Neuron (in vitro differentiated cells): ENCODE results near the gene HMX2.

Experiments used
- H2AFZ ChIP-seq: one replicate; pipeline ENCODE4 v1.6.1; 2013; ENCODE audit warnings: low read depth, mild to moderate bottlenecking, inconsistent platforms, low read length, moderate library complexity
- H3K27me3 ChIP-seq: one replicate; pipeline ENCODE4 v1.6.1; 2013; ENCODE audit warnings: low read length; ENCODE audit not compliant: insufficient read depth
- H3K36me3 ChIP-seq: one replicate; pipeline ENCODE4 v1.6.1; 2013; ENCODE audit warnings: low read length; ENCODE audit not compliant: insufficient read depth
- H3K4me1 ChIP-seq: one replicate; pipeline ENCODE4 v1.6.1; 2013; ENCODE audit warnings: low read length; ENCODE audit not compliant: insufficient read depth
- H3K4me3 ChIP-seq: 2 replicates; pipeline ENCODE4 v1.5.1; 2013; ENCODE audit warnings: mild to moderate bottlenecking, low read length, moderate library complexity
- H3K9me3 ChIP-seq: one replicate; pipeline ENCODE4 v1.6.1; 2013; ENCODE audit warnings: low read length

HMX2 gene

DNA sequence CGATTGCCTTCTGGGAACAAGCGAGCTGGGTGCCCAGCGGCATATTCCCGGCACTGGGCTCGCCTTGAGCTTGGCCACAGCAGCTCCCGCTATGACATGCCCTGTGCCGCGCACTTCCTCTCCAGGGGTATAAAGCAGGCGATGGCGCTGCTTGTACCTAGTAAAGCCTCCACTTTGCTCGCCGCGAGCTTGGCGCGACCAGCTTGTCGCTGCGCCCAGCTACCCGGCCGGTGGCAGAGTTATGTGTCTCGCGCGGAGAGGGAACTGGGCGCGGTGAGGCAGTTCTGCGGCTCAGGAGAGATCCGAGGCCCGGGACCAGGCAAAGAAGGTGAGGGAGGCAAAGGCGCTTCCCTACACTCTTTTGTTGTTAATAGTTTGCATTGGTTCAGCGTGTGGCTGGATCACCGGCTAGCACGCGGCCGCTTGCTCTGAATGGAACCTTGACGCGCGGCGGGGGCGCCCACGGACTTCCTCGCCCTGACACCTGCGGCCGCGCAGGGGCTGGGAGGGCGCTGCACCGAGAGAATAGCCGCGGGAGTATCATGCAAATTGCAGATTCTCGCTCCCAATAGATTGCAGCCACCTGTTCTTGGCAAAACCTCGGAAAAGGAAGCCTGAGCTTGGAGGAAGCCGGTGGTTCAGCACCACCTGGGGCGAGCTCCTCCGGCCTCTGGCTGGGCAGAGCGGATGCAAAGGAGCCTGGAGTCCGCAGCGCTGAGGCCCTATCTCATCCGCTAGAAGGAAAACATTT, 3.2 kb downstream of the HMX2 start:
- Histone ChIP-seq H3K4me3 (peak overlapping the region; percentile 15), H3K9me3 (no peaks in the 10 kb centered on the region), H3K4me1 (peaks cover 36% of the 10 kb centered on the region), H2AFZ (peak overlapping the region; percentile 71), H3K27me3 (peaks cover 71% of the 10 kb centered on the region), H3K36me3 (peaks cover 12% of the 10 kb centered on the region)

- Histone ChIP-seq H3K4me3 (no peak overlapping the region), H3K27me3 (peaks cover 67% of the 10 kb centered on the region), H3K4me1 (peaks cover 41% of the 10 kb centered on the region), H2AFZ (no peak overlapping the region), H3K36me3 (peaks cover 18% of the 10 kb centered on the region), H3K9me3 (no peaks in the 10 kb centered on the region)
Observed at GRCh38 chr10:123151737-123152135, 3.8 kb downstream of the HMX2 start.

DNA sequence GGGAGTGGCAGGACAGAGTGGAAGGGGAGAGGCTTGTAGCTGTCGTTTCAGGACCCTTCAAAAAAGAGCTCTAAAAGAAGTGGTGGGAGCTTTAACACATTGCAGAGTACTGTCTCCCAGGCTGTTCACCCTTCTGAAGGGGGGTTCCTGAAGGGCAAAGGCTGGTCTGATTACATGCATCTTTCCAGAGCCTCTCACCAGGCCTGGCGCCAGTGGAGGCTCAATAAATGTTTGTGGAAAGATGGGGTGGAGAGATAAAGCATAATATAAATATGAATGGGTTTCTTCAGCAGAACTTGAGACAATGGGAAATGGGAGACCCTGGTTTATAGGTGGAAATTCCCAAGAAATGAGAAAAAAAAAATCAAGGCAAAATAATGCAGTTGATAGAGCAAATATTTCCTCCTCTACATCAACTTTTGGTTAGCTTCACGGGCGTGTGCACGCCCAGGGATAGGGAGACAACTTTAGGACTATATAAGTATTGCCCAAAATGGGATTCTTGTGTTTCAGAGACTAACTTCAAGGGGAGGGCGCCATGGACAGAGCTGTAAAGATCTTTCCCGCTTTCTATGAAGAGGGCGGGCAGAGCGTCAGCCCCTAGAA, 5.7 kb downstream of the HMX2 start:
- Histone ChIP-seq H2AFZ (peak overlapping the region; percentile 31), H3K27me3 (peaks cover 48% of the 10 kb centered on the region), H3K4me3 (no peak overlapping the region), H3K36me3 (peaks cover 35% of the 10 kb centered on the region), H3K9me3 (no peaks in the 10 kb centered on the region), H3K4me1 (peaks cover 51% of the 10 kb centered on the region)

DNA sequence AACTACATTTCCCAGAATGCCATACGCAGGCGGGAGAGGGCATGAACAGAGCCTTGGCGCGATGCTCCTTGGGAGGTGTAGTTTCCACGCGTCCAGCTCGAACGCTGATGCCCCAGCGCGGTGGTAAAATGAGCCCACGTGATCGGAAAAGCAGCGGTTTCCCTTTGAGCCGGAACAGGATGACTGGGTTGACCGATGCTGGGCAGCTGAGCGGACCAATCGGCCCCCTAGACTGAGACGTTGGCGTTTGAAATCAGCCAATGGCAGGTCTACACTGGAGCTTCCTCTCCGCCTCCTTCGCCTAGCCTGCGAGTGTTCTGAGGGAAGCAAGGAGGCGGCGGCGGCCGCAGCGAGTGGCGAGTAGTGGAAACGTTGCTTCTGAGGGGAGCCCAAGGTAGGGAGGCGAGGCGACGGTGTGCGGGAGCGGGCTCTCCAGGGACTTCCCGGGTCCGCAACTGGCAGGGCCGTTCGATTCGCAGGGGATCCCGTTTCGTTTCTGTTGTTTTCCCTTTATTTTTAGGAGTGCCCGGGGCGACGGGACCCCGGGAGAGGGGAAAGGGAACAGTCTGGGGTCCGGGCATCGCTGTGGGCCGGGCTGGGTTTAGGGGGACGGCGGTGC, 6.3 kb downstream of the HMX2 start, which contains the start of gene BUB3:
Gene BUB3 (plus strand): TSS at position 311 of the 619 bp plus-strand sequence. CDS start 516 bp downstream, outside the sequence.
- peaks cover 38% of the 10 kb centered on the region for H3K36me3 ChIP-seq
- peak within 1 kb of the TSS; percentile 57 for H2AFZ ChIP-seq
- H3K4me1 ChIP-seq: peaks cover 51% of the 10 kb centered on the region
- no peaks in the 10 kb centered on the region for H3K9me3 ChIP-seq
- H3K4me3 ChIP-seq: peak within 1 kb of the TSS; percentile 95
- peaks cover 42% of the 10 kb centered on the region for H3K27me3 ChIP-seq

DNA sequence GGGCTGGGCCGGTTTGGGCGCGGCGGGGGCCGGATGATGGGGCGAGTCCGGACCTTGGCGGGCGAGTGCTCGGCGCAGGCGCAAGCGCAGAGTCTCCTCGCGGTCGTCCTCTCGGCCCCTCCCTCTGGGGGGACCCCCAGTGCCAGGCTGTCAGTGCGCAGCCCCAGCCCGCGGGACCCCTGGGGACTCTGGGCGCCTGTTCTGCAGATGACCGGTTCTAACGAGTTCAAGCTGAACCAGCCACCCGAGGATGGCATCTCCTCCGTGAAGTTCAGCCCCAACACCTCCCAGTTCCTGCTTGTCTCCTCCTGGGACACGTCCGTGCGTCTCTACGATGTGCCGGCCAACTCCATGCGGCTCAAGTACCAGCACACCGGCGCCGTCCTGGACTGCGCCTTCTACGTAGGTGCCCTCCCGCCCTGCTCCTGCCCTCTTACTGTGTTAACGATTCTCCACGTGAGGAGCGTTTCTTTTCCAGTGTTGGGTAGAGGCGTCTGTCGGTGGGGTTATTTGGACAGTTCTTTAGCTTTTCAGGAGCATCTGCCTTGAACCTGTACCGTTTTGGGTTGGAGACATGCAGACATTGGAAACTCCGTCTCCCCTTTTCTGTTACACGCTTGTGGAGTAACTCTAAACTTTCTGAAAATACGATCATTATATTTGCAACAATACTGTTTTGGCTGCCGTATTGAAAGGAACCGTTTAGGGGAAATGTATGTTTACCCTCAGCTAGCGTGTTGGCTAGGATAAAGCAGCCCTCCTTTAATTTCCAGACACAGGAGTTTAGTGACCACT, 7.0 kb downstream of the HMX2 start:
- peaks cover 47% of the 10 kb centered on the region for H3K4me1 ChIP-seq
- peaks cover 43% of the 10 kb centered on the region for H3K36me3 ChIP-seq
- H3K27me3 ChIP-seq: peaks cover 35% of the 10 kb centered on the region
- H2AFZ ChIP-seq: peak overlapping the region; percentile 57
- H3K9me3 ChIP-seq: no peaks in the 10 kb centered on the region
- H3K4me3 ChIP-seq: peak overlapping the region; percentile 95

DNA sequence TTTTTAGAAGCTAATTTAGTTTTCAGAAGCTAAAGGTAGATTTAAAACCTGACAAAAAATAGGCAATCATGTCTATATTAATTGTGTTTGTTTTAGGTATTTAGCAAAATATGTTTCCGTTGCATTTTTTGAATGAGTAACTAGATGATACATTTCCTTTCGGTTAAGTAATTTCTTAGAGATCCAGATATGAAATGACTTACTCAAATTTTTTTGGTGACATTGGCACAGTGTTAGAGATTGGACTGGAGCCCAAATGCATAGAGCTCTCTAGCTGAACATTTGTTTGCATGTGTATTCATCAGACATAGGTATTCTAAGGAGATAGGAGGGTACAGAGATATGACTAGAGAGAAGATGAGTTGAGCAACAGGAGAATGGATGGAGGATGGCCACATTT, 8.1 kb downstream of the HMX2 start:
- peaks cover 36% of the 10 kb centered on the region for H3K4me1 ChIP-seq
- H3K36me3 ChIP-seq: peaks cover 54% of the 10 kb centered on the region
- H3K4me3 ChIP-seq: peak overlapping the region; percentile 95
- H3K9me3 ChIP-seq: no peaks in the 10 kb centered on the region
- H3K27me3 ChIP-seq: peaks cover 23% of the 10 kb centered on the region
- no peak overlapping the region for H2AFZ ChIP-seq

- Histone ChIP-seq H2AFZ (no peak overlapping the region), H3K27me3 (peaks cover 12% of the 10 kb centered on the region), H3K9me3 (no peaks in the 10 kb centered on the region), H3K4me3 (no peak overlapping the region), H3K4me1 (peaks cover 29% of the 10 kb centered on the region), H3K36me3 (peaks cover 65% of the 10 kb centered on the region)
Observed at GRCh38 chr10:123157210-123157609, 9.3 kb downstream of the HMX2 start.

GRCh38 chr10:123158682-123159081, 10.7 kb downstream of the HMX2 start:
- no peak overlapping the region for H3K4me3 ChIP-seq
- peaks cover 29% of the 10 kb centered on the region for H3K4me1 ChIP-seq
- no peak overlapping the region for H2AFZ ChIP-seq
- peaks cover 80% of the 10 kb centered on the region for H3K36me3 ChIP-seq
- H3K27me3 ChIP-seq: no peaks in the 10 kb centered on the region
- no peaks in the 10 kb centered on the region for H3K9me3 ChIP-seq

DNA sequence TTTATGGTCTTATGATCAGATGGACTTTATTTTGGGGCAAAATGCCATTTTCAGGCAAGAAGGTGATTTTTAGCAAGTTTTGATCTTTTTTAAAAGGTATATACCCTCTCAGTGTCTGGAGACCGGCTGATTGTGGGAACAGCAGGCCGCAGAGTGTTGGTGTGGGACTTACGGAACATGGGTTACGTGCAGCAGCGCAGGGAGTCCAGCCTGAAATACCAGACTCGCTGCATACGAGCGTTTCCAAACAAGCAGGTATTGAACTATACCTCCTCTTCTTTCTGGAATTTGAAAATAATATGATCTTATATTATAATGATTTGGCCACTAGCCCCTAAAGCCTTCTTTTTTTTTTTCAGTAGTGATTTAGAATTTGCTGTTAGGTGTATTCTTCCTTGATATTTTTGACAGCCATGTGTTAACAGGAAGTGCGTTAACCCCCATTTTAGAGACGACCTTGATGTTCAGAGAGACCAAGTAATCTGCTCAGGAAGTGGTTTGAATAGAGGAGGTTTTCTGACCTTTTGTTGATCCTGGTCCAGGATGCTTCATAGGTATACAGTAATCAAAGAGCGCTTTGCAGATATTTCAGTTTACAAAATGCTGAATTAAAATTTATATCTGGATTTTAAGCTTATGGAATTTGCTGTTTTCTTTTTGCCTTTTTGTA, 12.5 kb downstream of the HMX2 start:
- H2AFZ ChIP-seq: no peak overlapping the region
- no peak overlapping the region for H3K4me3 ChIP-seq
- H3K27me3 ChIP-seq: no peaks in the 10 kb centered on the region
- peaks cover 24% of the 10 kb centered on the region for H3K4me1 ChIP-seq
- H3K9me3 ChIP-seq: no peaks in the 10 kb centered on the region
- H3K36me3 ChIP-seq: peaks cover 90% of the 10 kb centered on the region

DNA sequence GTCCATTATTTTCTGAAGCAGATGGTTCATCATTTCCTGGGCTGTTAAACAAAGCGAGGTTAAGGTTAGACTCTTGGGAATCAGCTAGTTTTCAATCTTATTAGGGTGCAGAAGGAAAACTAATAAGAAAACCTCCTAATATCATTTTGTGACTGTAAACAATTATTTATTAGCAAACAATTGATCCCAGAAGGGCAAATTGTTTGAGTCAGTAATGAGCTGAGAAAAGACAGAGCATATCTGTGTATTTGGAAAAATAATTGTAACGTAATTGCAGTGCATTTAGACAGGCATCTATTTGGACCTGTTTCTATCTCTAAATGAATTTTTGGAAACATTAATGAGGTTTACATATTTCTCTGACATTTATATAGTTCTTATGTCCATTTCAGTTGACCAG, 16.4 kb downstream of the HMX2 start:
- Histone ChIP-seq H3K36me3 (peaks cover 85% of the 10 kb centered on the region), H3K27me3 (no peaks in the 10 kb centered on the region)

GRCh38 chr10:123165445-123166072, 17.6 kb downstream of the HMX2 start:
- Histone ChIP-seq H3K36me3 (peaks cover 78% of the 10 kb centered on the region), H3K4me3 (no peak overlapping the region), H2AFZ (no peak overlapping the region), H3K9me3 (no peaks in the 10 kb centered on the region), H3K27me3 (no peaks in the 10 kb centered on the region), H3K4me1 (no peaks in the 10 kb centered on the region)

More for the DNA sequence above, 16.4 kb downstream of the HMX2 start:
- Histone ChIP-seq H3K9me3 (no peaks in the 10 kb centered on the region), H3K4me3 (no peak overlapping the region), H3K4me1 (no peaks in the 10 kb centered on the region), H2AFZ (no peak overlapping the region)

DNA sequence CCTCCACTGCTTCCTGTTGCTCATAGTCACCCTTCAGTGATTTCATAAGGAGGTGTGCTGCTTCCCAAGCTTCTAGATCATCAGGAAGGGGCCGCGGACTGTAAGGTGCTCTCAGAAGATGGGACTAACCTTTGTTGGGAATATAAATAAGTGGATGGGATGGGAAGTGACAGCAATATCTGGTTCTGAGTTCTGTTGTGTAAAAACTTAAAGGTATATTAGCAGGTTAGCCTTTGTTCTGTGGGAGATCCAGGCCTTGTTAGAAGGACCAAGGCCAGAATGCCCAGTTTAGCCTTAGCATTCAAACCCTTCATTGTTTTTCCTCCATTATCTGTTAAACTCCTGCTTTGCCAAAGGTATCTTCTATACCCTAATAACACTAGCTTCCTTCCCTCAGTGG, 18.7 kb downstream of the HMX2 start:
- Histone ChIP-seq H3K4me1 (no peaks in the 10 kb centered on the region), H3K27me3 (no peaks in the 10 kb centered on the region), H3K36me3 (peaks cover 69% of the 10 kb centered on the region)

More for the DNA sequence above, 18.7 kb downstream of the HMX2 start:
- Histone ChIP-seq H3K4me3 (no peak overlapping the region), H2AFZ (no peak overlapping the region), H3K9me3 (no peaks in the 10 kb centered on the region)
